Measurements from ENCODE around the gene TMEFF2.

TMEFF2 gene

DNA sequence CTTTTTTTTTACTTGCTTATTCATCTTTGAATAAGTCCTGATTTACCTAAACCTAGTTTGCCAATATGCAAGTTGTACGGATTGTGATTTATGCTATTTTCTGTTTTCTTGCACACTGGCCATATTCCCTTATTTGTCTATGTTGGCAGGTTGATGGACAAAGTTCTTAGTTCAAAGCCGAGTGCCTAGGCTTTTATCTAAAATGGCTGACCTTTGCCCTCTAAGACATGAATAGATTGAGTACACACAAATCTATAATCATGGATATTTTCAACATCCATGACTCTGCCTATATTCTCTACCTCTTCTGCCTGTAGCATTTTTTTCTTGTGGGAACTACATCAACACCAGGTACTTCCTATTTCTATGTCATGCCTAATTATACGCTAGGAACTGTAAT lies 171.7 kb downstream of the TMEFF2 start:
- DNase-seq (ENCODE audit: low spot score) = no peak
- H3K27me3 ChIP-seq (ENCODE audit: insufficient read depth, poor library complexity, severe bottlenecking) = no peaks in the 10 kb centered on the region
- TF ChIP-seq, protein P1, sequence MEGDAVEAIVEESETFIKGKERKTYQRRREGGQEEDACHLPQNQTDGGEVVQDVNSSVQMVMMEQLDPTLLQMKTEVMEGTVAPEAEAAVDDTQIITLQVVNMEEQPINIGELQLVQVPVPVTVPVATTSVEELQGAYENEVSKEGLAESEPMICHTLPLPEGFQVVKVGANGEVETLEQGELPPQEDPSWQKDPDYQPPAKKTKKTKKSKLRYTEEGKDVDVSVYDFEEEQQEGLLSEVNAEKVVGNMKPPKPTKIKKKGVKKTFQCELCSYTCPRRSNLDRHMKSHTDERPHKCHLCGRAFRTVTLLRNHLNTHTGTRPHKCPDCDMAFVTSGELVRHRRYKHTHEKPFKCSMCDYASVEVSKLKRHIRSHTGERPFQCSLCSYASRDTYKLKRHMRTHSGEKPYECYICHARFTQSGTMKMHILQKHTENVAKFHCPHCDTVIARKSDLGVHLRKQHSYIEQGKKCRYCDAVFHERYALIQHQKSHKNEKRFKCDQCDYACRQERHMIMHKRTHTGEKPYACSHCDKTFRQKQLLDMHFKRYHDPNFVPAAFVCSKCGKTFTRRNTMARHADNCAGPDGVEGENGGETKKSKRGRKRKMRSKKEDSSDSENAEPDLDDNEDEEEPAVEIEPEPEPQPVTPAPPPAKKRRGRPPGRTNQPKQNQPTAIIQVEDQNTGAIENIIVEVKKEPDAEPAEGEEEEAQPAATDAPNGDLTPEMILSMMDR (IDR thresholded peaks at IDR 0.05; ENCODE audit: poor library complexity, severe bottlenecking) = no peak
- no peak for ATAC-seq (ENCODE audit: low read depth)
- no peak overlapping the region for H3K27ac ChIP-seq (ENCODE audit: poor library complexity, severe bottlenecking)
- H3K9me3 ChIP-seq (ENCODE audit: severe bottlenecking) = peaks cover 2% of the 10 kb centered on the region
- H3K36me3 ChIP-seq (ENCODE audit: low read depth) = no peaks in the 10 kb centered on the region
- H3K4me1 ChIP-seq (ENCODE audit: insufficient read depth, poor library complexity, severe bottlenecking) = no peaks in the 10 kb centered on the region
- H3K4me3 ChIP-seq (ENCODE audit: severe bottlenecking) = no peak overlapping the region

DNA sequence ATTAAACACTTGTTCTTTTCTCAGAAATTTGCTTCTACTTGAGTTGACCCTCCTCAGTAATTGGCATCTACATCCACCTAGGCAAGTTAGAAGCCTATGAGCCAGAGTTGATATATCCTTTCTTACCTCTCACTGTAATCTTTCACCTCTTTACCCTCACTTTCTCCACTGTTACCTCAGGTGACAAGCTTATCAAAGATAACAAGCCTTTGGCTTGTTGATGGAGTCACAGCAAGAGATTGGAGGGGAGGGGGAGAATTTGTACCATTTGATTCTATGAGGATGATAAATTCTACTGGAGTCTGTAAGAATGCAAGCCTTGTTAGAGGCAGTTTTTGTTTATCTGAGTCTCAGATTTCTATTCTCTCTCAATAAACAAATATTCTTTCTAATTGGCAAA lies 176.9 kb downstream of the TMEFF2 start:
- no peak for DNase-seq (ENCODE audit: low spot score)
- no peak overlapping the region for H3K27ac ChIP-seq (ENCODE audit: poor library complexity, severe bottlenecking)
- TF ChIP-seq, protein P1 (IDR thresholded peaks at IDR 0.05; ENCODE audit: poor library complexity, severe bottlenecking) = no peak
- H3K4me1 ChIP-seq (ENCODE audit: insufficient read depth, poor library complexity, severe bottlenecking) = peaks cover 3% of the 10 kb centered on the region
- H3K36me3 ChIP-seq (ENCODE audit: low read depth) = no peaks in the 10 kb centered on the region
- no peak overlapping the region for H3K4me3 ChIP-seq (ENCODE audit: severe bottlenecking)
- peaks cover 2% of the 10 kb centered on the region for H3K9me3 ChIP-seq (ENCODE audit: severe bottlenecking)
- H3K27me3 ChIP-seq (ENCODE audit: insufficient read depth, poor library complexity, severe bottlenecking) = no peaks in the 10 kb centered on the region
- ATAC-seq (ENCODE audit: low read depth) = no peak

DNA sequence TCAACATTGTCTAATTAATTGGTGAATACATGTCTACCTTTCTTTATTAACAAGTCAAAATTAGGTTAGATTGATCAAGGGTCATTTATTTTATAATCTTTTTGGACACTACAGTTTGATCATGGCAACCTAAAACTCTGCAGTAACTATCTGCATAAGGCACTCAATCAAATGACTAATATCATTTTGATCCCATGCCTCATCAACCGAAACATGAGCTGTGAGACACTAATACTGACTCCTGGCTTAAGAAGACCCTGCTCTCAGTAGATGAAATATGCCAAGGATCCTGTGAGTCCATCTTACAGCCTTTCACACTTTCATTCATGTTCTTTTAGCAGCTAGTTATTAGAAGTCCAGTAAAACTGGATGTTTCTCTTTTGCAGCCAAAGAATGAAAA lies 178.5 kb downstream of the TMEFF2 start:
- Histone ChIP-seq H3K27me3 (ENCODE audit: insufficient read depth, poor library complexity, severe bottlenecking) (no peaks in the 10 kb centered on the region), H3K4me1 (ENCODE audit: insufficient read depth, poor library complexity, severe bottlenecking) (peaks cover 3% of the 10 kb centered on the region), H3K27ac (ENCODE audit: poor library complexity, severe bottlenecking) (no peak overlapping the region), H3K9me3 (ENCODE audit: severe bottlenecking) (no peaks in the 10 kb centered on the region), H3K36me3 (ENCODE audit: low read depth) (no peaks in the 10 kb centered on the region), H3K4me3 (ENCODE audit: severe bottlenecking) (no peak overlapping the region)
- ATAC-seq (ENCODE audit: low read depth) = peak; percentile 79; the same call in 2 of the 3 replicates
- TF ChIP-seq, protein P1 (IDR thresholded peaks at IDR 0.05; ENCODE audit: poor library complexity, severe bottlenecking) = no peak
- no peak for DNase-seq (ENCODE audit: low spot score)

DNA sequence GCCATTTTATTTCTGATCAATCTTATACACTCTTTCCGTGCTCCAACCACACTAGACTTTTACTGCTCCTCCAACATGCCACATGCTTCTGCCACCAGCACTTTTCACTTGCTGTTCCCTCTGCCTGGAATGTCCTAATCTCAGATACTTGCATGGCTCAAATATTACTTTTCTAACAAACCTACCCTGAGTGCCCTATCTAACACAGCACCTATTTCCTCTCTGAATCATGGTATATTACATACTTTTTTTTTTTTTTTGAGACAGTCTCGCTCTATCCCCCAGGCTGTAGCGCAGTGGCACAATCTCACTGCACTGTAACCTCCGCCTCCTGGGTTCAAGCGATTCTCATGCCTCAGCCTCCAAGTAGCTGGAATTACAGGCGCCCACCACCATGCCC lies 181.5 kb downstream of the TMEFF2 start:
- no peak overlapping the region for H3K27ac ChIP-seq (ENCODE audit: poor library complexity, severe bottlenecking)
- H3K9me3 ChIP-seq (ENCODE audit: severe bottlenecking) = no peaks in the 10 kb centered on the region
- H3K4me3 ChIP-seq (ENCODE audit: severe bottlenecking) = no peak overlapping the region
- no peaks in the 10 kb centered on the region for H3K27me3 ChIP-seq (ENCODE audit: insufficient read depth, poor library complexity, severe bottlenecking)
- DNase-seq (ENCODE audit: low spot score) (no peak), ATAC-seq (ENCODE audit: low read depth) (no peak)
- H3K4me1 ChIP-seq (ENCODE audit: insufficient read depth, poor library complexity, severe bottlenecking) = peaks cover 3% of the 10 kb centered on the region
- TF ChIP-seq, protein P1 (IDR thresholded peaks at IDR 0.05; ENCODE audit: poor library complexity, severe bottlenecking) = no peak
- H3K36me3 ChIP-seq (ENCODE audit: low read depth) = no peaks in the 10 kb centered on the region

DNA sequence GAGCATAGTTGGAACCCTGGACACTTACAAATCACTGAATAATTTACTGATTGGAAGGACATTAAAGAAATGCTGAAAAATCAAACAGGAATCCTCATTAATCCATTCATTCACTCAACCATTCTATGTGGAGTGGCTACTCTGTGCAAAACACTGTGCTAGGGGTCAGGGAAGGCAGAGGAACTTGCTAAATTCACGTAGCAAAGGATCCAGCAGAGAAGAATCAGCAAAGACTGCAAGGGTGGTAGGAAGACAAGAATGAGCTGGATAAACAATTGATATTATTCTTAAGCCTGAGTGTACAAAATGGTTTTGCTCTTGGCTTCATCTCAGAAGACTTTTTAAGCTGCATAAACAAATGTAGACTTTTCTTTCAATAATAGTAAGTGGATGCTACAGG lies 183.5 kb downstream of the TMEFF2 start:
- H3K27me3 ChIP-seq (ENCODE audit: insufficient read depth, poor library complexity, severe bottlenecking) = no peaks in the 10 kb centered on the region
- no peaks in the 10 kb centered on the region for H3K36me3 ChIP-seq (ENCODE audit: low read depth)
- H3K4me3 ChIP-seq (ENCODE audit: severe bottlenecking) = no peak overlapping the region
- no peaks in the 10 kb centered on the region for H3K4me1 ChIP-seq (ENCODE audit: insufficient read depth, poor library complexity, severe bottlenecking)
- no peaks in the 10 kb centered on the region for H3K9me3 ChIP-seq (ENCODE audit: severe bottlenecking)
- DNase-seq (ENCODE audit: low spot score) (no peak), ATAC-seq (ENCODE audit: low read depth) (no peak)
- TF ChIP-seq, protein P1 (IDR thresholded peaks at IDR 0.05; ENCODE audit: poor library complexity, severe bottlenecking) = no peak
- H3K27ac ChIP-seq (ENCODE audit: poor library complexity, severe bottlenecking) = no peak overlapping the region
